HCT116 (cell line): ENCODE measurements around the gene ABR. TPM values are rescaled to one million over a fixed set of nuclear protein-coding genes. Genes with fewer than 3 reads are reported as not detected.

Experiments used
- ATAC-seq: fragments of 200-7000 bp; cut with Tn5 transposase; 2 replicates; pipeline ENCODE4 v1.9.1; 2020; ENCODE audit warnings: mild to moderate bottlenecking, moderate library complexity
- BruUV-seq: library from RNA; stranded (reverse); fragments of 400-500 nt; replicated peaks from 2 replicates; lab custom pipeline; 2021; lab: Mats Ljungman, UMichigan
- CTCF ChIA-PET: fragments of 300-600 bp; sonication (Branson Sonifier 250); formaldehyde crosslinking; loops from one replicate; lab custom pipeline; 2021; ENCODE audit warnings: antibody characterized with exemption; lab: Charles Lee
- POLR2A ChIA-PET: fragments of 300-600, 350-600 bp; sonication (Branson Sonifier 250); formaldehyde crosslinking; loops from one replicate; lab custom pipeline; 2021; ENCODE audit warnings: antibody characterized with exemption; lab: Charles Lee
- RAD21 ChIA-PET, 2 experiments: fragments of 300-600 bp; sonication (Branson Sonifier 250); formaldehyde crosslinking; loops; one replicate each; lab custom pipeline; 2023; ENCODE audit warnings: low total read pairs in 2 of 2; ENCODE audit not compliant: uncharacterized antibody in 2 of 2, unreplicated experiment in 2 of 2, low non-redundant PET in 1 of 2; lab: Charles Lee
- DNase-seq: peaks from one replicate; pipeline ENCODE4 v3.0.0-alpha.2; 2010; ENCODE audit warnings: low read depth, low spot score
- H2AFZ ChIP-seq: fragments of 200-600 bp; shearing (Covaris generic), sonication (generic); 2 replicates; pipeline ENCODE4 v1.6.1; 2017; ENCODE audit warnings: low read depth, mixed run types, mixed read lengths, antibody characterized with exemption, low read length; ENCODE audit not compliant: poor library complexity, severe bottlenecking
- H3K27ac ChIP-seq: 2 replicates; pipeline ENCODE4 v1.5.1; 2012; ENCODE audit warnings: low read depth, low read length
- H3K27me3 ChIP-seq: fragments of 200-600 bp; sonication (generic); 2 replicates; pipeline ENCODE4 v1.6.1; 2016; ENCODE audit warnings: mixed run types, low read length, mixed read lengths; ENCODE audit not compliant: insufficient read depth
- H3K36me3 ChIP-seq, 2 experiments: fragments of 200-500 bp in 1 of 2; fragments of 200-600 bp in 1 of 2; sonication (Bioruptor generic) in 1 of 2; sonication (generic) in 1 of 2; 2 replicates each; pipeline versions ENCODE4 v1.5.1 to v1.6.1; 2014 to 2016; ENCODE audit warnings: low read length in 2 of 2, inconsistent platforms in 1 of 2, mixed read lengths in 1 of 2, mixed run types in 1 of 2; ENCODE audit not compliant: insufficient read depth in 2 of 2, control insufficient read depth in 1 of 2
- H3K4me1 ChIP-seq, 2 experiments: fragments of 200-600 bp in 1 of 2; sonication (generic) in 1 of 2; 2 replicates each; pipeline versions ENCODE4 v1.5.1 to v1.6.1; 2012 to 2017; ENCODE audit warnings: low read length in 2 of 2, inconsistent platforms in 1 of 2, mild to moderate bottlenecking in 1 of 2, mixed read lengths in 1 of 2, mixed run types in 1 of 2, moderate library complexity in 1 of 2; ENCODE audit not compliant: insufficient read depth in 2 of 2, control insufficient read depth in 1 of 2
- H3K4me2 ChIP-seq: fragments of 200-600 bp; sonication (generic); 2 replicates; pipeline ENCODE4 v1.6.1; 2017; ENCODE audit warnings: mixed run types, low read length, mixed read lengths
- H3K4me3 ChIP-seq, 2 experiments: fragments of 200-600 bp in 1 of 2; sonication (generic) in 1 of 2; replicated peaks in 1 of 2; 2 replicates each; pipeline ENCODE4 v1.5.1; 2011 to 2016; ENCODE audit warnings: low read length in 2 of 2, control low read depth in 1 of 2, low read depth in 1 of 2, mild to moderate bottlenecking in 1 of 2, mixed read lengths in 1 of 2, mixed run types in 1 of 2
- H3K79me2 ChIP-seq: fragments of 200-600 bp; sonication (generic); 2 replicates; pipeline ENCODE4 v1.6.1; 2017; ENCODE audit warnings: mild to moderate bottlenecking, mixed run types, low read length, moderate library complexity, mixed read lengths; ENCODE audit not compliant: insufficient read depth
- H3K9ac ChIP-seq: fragments of 200-600 bp; sonication (generic); 2 replicates; pipeline ENCODE4 v1.6.1; 2016; ENCODE audit warnings: low read length, mixed read lengths
- H3K9me2 ChIP-seq: fragments of 200-600 bp; sonication (generic), shearing (Covaris generic); 2 replicates; pipeline ENCODE4 v1.6.1; 2017; ENCODE audit warnings: mixed run types, mild to moderate bottlenecking, moderate library complexity; ENCODE audit not compliant: insufficient read depth
- H3K9me3 ChIP-seq, 2 experiments: fragments of 200-500 bp in 1 of 2; fragments of 200-600 bp in 1 of 2; sonication (Bioruptor generic) in 1 of 2; sonication (generic) in 1 of 2; 2 replicates each; pipeline ENCODE4 v1.6.1; 2014 to 2017; ENCODE audit warnings: low read length in 2 of 2, mixed read lengths in 2 of 2, inconsistent platforms in 1 of 2, low read depth in 1 of 2, mild to moderate bottlenecking in 1 of 2, mixed run types in 1 of 2, moderate library complexity in 1 of 2; ENCODE audit not compliant: control insufficient read depth in 1 of 2, insufficient read depth in 1 of 2
- H4K20me1 ChIP-seq: fragments of 200-600 bp; sonication (generic), shearing (Covaris generic); 2 replicates; pipeline ENCODE4 v1.6.1; 2017; ENCODE audit warnings: mixed run types, mild to moderate bottlenecking, moderate library complexity; ENCODE audit not compliant: insufficient read depth
- CBX3 ChIP-seq: IDR thresholded peaks from 2 replicates; pipeline ENCODE4 v1.6.1; 2012; ENCODE audit warnings: low read depth
- CEBPB ChIP-seq: IDR thresholded peaks from 2 replicates; pipeline ENCODE4 v1.6.1; 2012; ENCODE audit warnings: low read depth
- EGR1 ChIP-seq: IDR thresholded peaks from 2 replicates; pipeline ENCODE4 v1.6.1; 2012; ENCODE audit warnings: low read depth
- ELF1 ChIP-seq: IDR thresholded peaks from 2 replicates; pipeline ENCODE4 v1.6.1; 2012; ENCODE audit warnings: low read depth, borderline replicate concordance
- EZH2 ChIP-seq: fragments of 200-600 bp; sonication (generic); IDR thresholded peaks from 2 replicates; pipeline ENCODE4 v1.6.1; 2017; ENCODE audit warnings: antibody characterized with exemption, mixed run types
- EZH2phosphoT487 ChIP-seq: fragments of 200-600 bp; IDR thresholded peaks from 2 replicates; pipeline ENCODE4 v1.6.1; 2018; ENCODE audit warnings: antibody characterized with exemption, borderline replicate concordance
- POLR2AphosphoS5 ChIP-seq: IDR thresholded peaks from 2 replicates; pipeline ENCODE4 v1.6.1; 2011; ENCODE audit warnings: mild to moderate bottlenecking, low read depth, low read length, moderate library complexity
- SIN3A ChIP-seq: IDR thresholded peaks from 2 replicates; pipeline ENCODE4 v1.6.1; 2012; ENCODE audit warnings: low read depth
- SP1 ChIP-seq: IDR thresholded peaks from 2 replicates; pipeline ENCODE4 v1.6.1; 2012; ENCODE audit warnings: low read depth
- SRF ChIP-seq: IDR thresholded peaks from 2 replicates; pipeline ENCODE4 v1.6.1; 2012; ENCODE audit warnings: low read depth
- TCF7L2 ChIP-seq: IDR thresholded peaks from 2 replicates; pipeline ENCODE4 v1.7.0; 2011; ENCODE audit warnings: borderline replicate concordance, inconsistent platforms; ENCODE audit not compliant: insufficient read depth, insufficient read length; ENCODE audit errors: extremely low read depth
- YY1 ChIP-seq: IDR thresholded peaks from 2 replicates; pipeline ENCODE4 v1.6.1; 2011; ENCODE audit warnings: low read length, low read depth, moderate library complexity, mild to moderate bottlenecking; ENCODE audit not compliant: insufficient replicate concordance; ENCODE audit errors: extremely low read depth
- ZFX ChIP-seq: fragments of 450-650 bp; IDR thresholded peaks from 2 replicates; pipeline ENCODE4 v1.6.1; 2017
- intact Hi-C: fragments of 100-400 bp; cut with micrococcal nuclease; formaldehyde crosslinking; loops from 2 replicates; pipeline ENCODE4 v1.10.0; 2022
- total RNA-seq: library from RNA; stranded (reverse); gene quantifications from one replicate; pipeline ENCODE4 v1.2.1, GENCODE V29; 2021; ENCODE audit not compliant: unreplicated experiment
- TF ChIP-seq, protein P1 (sequence below): IDR thresholded peaks from 2 replicates; pipeline ENCODE4 v1.6.1; 2011; ENCODE audit warnings: mild to moderate bottlenecking, low read length, moderate library complexity; ENCODE audit not compliant: insufficient replicate concordance; ENCODE audit errors: extremely low read depth
- TF ChIP-seq, protein P2 (sequence below): IDR thresholded peaks from 2 replicates; pipeline ENCODE4 v1.6.1; 2012
- TF ChIP-seq, protein P3 (sequence below): IDR thresholded peaks from 2 replicates; pipeline ENCODE4 v1.6.1; 2012
- TF ChIP-seq, protein P4 (sequence below), 3 experiments: fragments of 200-600 bp in 1 of 3; sonication (generic) in 1 of 3; IDR thresholded peaks in 2 of 3; conservative IDR thresholded peaks in 1 of 3; 2 replicates each; pipeline ENCODE4 v1.5.1; 2012 to 2017; ENCODE audit warnings: low read depth in 2 of 3, low read length in 2 of 3, antibody characterized with exemption in 1 of 3, borderline replicate concordance in 1 of 3, control low read depth in 1 of 3, mild to moderate bottlenecking in 1 of 3, mixed read lengths in 1 of 3, mixed run types in 1 of 3, moderate library complexity in 1 of 3; ENCODE audit not compliant: insufficient read depth in 1 of 3
- TF ChIP-seq, protein P5 (sequence below): IDR thresholded peaks from 2 replicates; pipeline ENCODE4 v1.6.1; 2012; ENCODE audit warnings: low read depth

The ABR gene
- total RNA-seq, 1 experiment from 2014 or later: 58.5 TPM

DNA sequence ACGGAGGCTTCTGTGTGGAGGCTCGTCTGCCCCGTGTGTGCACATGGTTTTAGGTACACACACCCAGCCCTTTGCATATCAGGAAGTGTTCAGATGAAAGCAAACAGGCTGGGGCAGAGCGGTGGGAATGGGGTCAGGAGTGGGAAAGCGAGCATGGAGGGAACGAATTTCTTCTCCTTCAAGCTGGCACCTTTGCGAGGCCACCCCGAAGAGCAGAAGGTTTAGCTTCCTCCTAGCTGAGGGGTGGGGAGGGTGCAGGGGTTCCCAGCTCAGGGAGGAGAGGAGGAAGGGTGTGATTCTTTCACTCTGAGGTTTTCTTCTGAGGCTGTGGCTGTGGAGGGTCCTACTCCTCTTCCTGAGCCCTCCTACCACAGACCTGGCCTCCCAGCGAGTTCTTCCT, 83.6 kb downstream of the ABR start:
- ChIA-PET POLR2A (no interaction called here), CTCF (interaction anchor here (1.4 kb wide), 1 partner anchor 38 kb away, joined by 4 read pairs; no protein-coding TSS in a partner anchor), RAD21 (no interaction called here)
- H3K27me3 ChIP-seq: no peaks in the 10 kb centered on the region
- DNase-seq (no peak), ATAC-seq (no peak)
- H3K4me1 ChIP-seq: no peaks in the 10 kb centered on the region; a peak in 1 of 4 replicates
- H3K36me3 ChIP-seq: peaks cover 0 to 3% of the 10 kb centered on the region in 2 experiments; a peak in 1 of 4 replicates
- no peak overlapping the region for H3K9ac ChIP-seq
- H3K9me3 ChIP-seq: no peaks in the 10 kb centered on the region
- H3K4me3 ChIP-seq: no peak overlapping the region
- H4K20me1 ChIP-seq: no peaks in the 10 kb centered on the region
- TF ChIP-seq POLR2AphosphoS5 (no peak), ZFX (no peak), EZH2 (no peak), SP1 (no peak), CEBPB (no peak), CBX3 (no peak), SRF (no peak), EGR1 (no peak), ELF1 (no peak), SIN3A (no peak), EZH2phosphoT487 (no peak), TCF7L2 (no peak), YY1 (no peak)
- TF ChIP-seq, protein P1, sequence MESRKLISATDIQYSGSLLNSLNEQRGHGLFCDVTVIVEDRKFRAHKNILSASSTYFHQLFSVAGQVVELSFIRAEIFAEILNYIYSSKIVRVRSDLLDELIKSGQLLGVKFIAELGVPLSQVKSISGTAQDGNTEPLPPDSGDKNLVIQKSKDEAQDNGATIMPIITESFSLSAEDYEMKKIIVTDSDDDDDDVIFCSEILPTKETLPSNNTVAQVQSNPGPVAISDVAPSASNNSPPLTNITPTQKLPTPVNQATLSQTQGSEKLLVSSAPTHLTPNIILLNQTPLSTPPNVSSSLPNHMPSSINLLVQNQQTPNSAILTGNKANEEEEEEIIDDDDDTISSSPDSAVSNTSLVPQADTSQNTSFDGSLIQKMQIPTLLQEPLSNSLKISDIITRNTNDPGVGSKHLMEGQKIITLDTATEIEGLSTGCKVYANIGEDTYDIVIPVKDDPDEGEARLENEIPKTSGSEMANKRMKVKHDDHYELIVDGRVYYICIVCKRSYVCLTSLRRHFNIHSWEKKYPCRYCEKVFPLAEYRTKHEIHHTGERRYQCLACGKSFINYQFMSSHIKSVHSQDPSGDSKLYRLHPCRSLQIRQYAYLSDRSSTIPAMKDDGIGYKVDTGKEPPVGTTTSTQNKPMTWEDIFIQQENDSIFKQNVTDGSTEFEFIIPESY: no peak
- TF ChIP-seq, protein P2, sequence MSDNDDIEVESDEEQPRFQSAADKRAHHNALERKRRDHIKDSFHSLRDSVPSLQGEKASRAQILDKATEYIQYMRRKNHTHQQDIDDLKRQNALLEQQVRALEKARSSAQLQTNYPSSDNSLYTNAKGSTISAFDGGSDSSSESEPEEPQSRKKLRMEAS: no peak
- TF ChIP-seq, protein P3, sequence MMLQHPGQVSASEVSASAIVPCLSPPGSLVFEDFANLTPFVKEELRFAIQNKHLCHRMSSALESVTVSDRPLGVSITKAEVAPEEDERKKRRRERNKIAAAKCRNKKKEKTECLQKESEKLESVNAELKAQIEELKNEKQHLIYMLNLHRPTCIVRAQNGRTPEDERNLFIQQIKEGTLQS: no peak
- TF ChIP-seq, protein P4, sequence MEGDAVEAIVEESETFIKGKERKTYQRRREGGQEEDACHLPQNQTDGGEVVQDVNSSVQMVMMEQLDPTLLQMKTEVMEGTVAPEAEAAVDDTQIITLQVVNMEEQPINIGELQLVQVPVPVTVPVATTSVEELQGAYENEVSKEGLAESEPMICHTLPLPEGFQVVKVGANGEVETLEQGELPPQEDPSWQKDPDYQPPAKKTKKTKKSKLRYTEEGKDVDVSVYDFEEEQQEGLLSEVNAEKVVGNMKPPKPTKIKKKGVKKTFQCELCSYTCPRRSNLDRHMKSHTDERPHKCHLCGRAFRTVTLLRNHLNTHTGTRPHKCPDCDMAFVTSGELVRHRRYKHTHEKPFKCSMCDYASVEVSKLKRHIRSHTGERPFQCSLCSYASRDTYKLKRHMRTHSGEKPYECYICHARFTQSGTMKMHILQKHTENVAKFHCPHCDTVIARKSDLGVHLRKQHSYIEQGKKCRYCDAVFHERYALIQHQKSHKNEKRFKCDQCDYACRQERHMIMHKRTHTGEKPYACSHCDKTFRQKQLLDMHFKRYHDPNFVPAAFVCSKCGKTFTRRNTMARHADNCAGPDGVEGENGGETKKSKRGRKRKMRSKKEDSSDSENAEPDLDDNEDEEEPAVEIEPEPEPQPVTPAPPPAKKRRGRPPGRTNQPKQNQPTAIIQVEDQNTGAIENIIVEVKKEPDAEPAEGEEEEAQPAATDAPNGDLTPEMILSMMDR (IDR thresholded peaks at IDR 0.05 in 2 of 3, conservative IDR thresholded peaks at IDR 0.05 in 1 of 3; ENCODE audit: borderline replicate concordance in 1 of 3, insufficient read depth in 1 of 3, low read depth in 2 of 3, low read length in 2 of 3): no peak
- TF ChIP-seq, protein P5, sequence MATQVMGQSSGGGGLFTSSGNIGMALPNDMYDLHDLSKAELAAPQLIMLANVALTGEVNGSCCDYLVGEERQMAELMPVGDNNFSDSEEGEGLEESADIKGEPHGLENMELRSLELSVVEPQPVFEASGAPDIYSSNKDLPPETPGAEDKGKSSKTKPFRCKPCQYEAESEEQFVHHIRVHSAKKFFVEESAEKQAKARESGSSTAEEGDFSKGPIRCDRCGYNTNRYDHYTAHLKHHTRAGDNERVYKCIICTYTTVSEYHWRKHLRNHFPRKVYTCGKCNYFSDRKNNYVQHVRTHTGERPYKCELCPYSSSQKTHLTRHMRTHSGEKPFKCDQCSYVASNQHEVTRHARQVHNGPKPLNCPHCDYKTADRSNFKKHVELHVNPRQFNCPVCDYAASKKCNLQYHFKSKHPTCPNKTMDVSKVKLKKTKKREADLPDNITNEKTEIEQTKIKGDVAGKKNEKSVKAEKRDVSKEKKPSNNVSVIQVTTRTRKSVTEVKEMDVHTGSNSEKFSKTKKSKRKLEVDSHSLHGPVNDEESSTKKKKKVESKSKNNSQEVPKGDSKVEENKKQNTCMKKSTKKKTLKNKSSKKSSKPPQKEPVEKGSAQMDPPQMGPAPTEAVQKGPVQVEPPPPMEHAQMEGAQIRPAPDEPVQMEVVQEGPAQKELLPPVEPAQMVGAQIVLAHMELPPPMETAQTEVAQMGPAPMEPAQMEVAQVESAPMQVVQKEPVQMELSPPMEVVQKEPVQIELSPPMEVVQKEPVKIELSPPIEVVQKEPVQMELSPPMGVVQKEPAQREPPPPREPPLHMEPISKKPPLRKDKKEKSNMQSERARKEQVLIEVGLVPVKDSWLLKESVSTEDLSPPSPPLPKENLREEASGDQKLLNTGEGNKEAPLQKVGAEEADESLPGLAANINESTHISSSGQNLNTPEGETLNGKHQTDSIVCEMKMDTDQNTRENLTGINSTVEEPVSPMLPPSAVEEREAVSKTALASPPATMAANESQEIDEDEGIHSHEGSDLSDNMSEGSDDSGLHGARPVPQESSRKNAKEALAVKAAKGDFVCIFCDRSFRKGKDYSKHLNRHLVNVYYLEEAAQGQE: no peak
- BruUV-seq: no TSS peak
- H2AFZ ChIP-seq: no peak overlapping the region
- no peak overlapping the region for H3K27ac ChIP-seq
- H3K9me2 ChIP-seq: no peaks in the 10 kb centered on the region
- intact Hi-C loops: no loop called here
- H3K4me2 ChIP-seq: no peak overlapping the region
- H3K79me2 ChIP-seq: no peaks in the 10 kb centered on the region
